ENCODE measurements around the gene SRRM5. TPM values are rescaled to one million over a fixed set of nuclear protein-coding genes. Genes with fewer than 3 reads are reported as not detected.

SRRM5 gene
- total and polyA plus RNA-seq, 12 donors, result 0.11 to 1.6 (median 0.24) TPM; not detected in 2

DNA sequence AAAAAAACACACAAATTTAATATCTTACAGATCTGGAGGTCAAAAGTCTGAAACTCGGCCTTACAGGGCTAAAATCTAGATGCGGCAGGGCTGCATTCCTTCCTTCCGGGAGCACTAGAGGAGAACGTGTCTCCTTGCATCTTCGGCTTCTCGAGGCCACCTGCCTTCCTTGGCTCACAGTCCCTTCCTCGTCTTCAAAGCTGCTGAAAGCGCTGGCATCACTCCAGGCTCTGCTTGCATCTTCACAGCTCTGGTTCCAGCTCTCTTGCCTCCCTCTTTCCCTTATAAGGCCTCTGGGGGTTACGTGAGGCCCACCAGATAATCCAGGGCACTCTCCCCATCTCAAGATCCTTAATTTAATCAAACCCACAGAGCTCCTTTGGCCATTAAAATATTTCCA is 47.1 kb upstream of the SRRM5 start:
- TF ChIP-seq, protein P1, sequence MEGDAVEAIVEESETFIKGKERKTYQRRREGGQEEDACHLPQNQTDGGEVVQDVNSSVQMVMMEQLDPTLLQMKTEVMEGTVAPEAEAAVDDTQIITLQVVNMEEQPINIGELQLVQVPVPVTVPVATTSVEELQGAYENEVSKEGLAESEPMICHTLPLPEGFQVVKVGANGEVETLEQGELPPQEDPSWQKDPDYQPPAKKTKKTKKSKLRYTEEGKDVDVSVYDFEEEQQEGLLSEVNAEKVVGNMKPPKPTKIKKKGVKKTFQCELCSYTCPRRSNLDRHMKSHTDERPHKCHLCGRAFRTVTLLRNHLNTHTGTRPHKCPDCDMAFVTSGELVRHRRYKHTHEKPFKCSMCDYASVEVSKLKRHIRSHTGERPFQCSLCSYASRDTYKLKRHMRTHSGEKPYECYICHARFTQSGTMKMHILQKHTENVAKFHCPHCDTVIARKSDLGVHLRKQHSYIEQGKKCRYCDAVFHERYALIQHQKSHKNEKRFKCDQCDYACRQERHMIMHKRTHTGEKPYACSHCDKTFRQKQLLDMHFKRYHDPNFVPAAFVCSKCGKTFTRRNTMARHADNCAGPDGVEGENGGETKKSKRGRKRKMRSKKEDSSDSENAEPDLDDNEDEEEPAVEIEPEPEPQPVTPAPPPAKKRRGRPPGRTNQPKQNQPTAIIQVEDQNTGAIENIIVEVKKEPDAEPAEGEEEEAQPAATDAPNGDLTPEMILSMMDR (IDR thresholded peaks at IDR 0.05), result no peak
- 67 to 70% methylated on average over 9 of the region's 9 CpGs for WGBS, 2 donors
- intact Hi-C loops (cut with DNase I), result no loop called here

DNA sequence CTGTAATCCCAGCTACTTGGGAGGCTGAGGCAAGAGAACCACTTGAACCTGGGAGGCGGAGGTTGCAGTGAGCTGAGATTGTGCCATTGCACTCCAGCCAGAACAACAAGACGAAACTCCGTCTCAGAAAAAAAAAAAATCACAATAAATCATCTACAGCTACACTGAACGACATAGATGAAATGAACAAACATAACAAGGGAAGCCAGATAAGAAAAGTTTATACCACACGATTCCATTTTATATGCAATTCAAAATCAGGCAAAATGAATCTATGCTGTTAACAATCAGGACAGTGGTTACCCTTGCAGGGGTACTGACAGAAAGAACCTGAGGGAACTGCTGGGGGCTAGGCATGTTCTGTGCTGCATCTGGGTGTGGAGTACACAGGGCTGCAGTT is 42.2 kb upstream of the SRRM5 start:
- DNase-seq, result no peak
- H3K36me3 ChIP-seq, result peaks cover 0 to 42% (median 0%) of the 10 kb centered on the region in 9 donors
- H3K4me3 ChIP-seq, result no peak overlapping the region
- ATAC-seq, result no peak
- TF ChIP-seq, protein P1 (IDR thresholded peaks at IDR 0.05), result no peak
- peaks cover 4 to 14% (median 5%) of the 10 kb centered on the region in 9 donors for H3K4me1 ChIP-seq
- no peak overlapping the region for H3K27ac ChIP-seq
- WGBS, 2 donors, result 91 to 92% methylated on average over 5 of the region's 5 CpGs
- no peaks in the 10 kb centered on the region for H3K9me3 ChIP-seq
- intact Hi-C loops (cut with DNase I), result no loop called here
- no peaks in the 10 kb centered on the region for H3K27me3 ChIP-seq

More for the DNA sequence above, 47.1 kb upstream of the SRRM5 start:
- DNase-seq, result no peak
- Histone ChIP-seq H3K4me1 (peaks cover 2 to 30% (median 15%) of the 10 kb centered on the region in 9 donors), H3K4me3 (no peak overlapping the region), H3K27ac (no peak overlapping the region), H3K27me3 (no peaks in the 10 kb centered on the region), H3K36me3 (peaks cover 0 to 32% (median 11%) of the 10 kb centered on the region in 9 donors), H3K9me3 (no peaks in the 10 kb centered on the region)
- no peak for ATAC-seq

DNA sequence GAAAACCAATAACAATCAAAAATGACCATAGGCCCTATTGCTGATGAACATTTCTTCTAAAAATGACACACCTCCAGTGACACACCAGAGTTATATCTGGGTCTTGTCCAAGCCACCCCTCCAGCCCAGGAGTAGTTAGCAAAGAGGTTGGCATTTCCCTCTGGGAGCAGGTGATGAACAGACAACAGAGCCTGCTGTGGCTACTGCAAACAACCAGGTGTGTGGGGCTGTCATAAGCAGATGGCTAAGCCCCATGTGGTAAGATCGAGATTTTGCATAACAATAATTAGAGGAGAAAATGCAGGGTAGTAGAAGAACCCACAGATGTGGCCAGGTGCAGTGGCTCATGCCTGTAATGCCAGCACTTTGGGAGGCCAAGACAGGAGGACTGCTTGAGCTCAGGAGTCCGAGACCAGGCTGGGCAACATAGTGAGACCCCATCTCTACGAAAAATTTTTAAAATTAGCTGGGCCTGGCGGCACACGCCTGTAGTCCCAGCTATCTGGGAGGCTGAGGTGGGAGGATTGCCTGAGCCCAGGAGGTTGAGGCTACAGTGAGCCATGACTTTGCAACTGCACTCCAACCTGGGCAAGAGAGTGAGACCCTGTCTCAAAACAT is 41.6 kb upstream of the SRRM5 start:
- H3K36me3 ChIP-seq, result peaks cover 0 to 42% (median 0%) of the 10 kb centered on the region in 9 donors
- 95% methylated on average over 5 of the region's 5 CpGs for WGBS, 2 donors
- H3K27ac ChIP-seq, result no peak overlapping the region
- no peak for ATAC-seq
- TF ChIP-seq, protein P1 (IDR thresholded peaks at IDR 0.05), result no peak
- H3K27me3 ChIP-seq, result no peaks in the 10 kb centered on the region
- intact Hi-C loops (cut with DNase I), result no loop called here
- no peaks in the 10 kb centered on the region for H3K9me3 ChIP-seq
- H3K4me3 ChIP-seq, result no peak overlapping the region
- DNase-seq, result no peak
- peaks cover 5 to 19% (median 10%) of the 10 kb centered on the region in 9 donors for H3K4me1 ChIP-seq

DNA sequence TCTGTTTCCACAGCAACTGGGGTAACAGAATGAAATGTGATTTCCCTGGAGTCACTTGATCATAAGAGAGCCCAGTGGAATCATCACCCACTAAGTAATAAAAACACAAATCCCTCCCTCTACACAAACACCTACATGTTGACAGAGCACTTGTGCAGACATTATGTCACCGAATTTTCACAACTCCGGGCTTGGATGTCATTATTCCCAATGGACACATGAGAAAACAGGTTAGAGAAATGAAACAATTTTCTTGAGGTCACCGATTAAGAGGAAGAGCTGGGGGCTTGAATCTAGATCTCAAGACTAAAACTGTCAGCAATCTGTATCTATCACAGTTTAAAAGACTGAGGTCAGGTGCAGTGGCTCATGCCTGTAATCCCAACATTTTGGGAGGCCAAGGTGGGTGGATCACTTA is 39.7 kb upstream of the SRRM5 start:
- intact Hi-C loops (cut with DNase I), result no loop called here
- Histone ChIP-seq H3K27me3 (no peaks in the 10 kb centered on the region), H3K4me1 (peaks cover 5 to 25% (median 13%) of the 10 kb centered on the region in 9 donors), H3K36me3 (peaks cover 0 to 42% (median 0%) of the 10 kb centered on the region in 9 donors), H3K9me3 (no peaks in the 10 kb centered on the region), H3K4me3 (no peak overlapping the region), H3K27ac (no peak overlapping the region)
- ATAC-seq (no peak), DNase-seq (no peak)
- TF ChIP-seq, protein P1 (IDR thresholded peaks at IDR 0.05), result no peak
- WGBS, 2 donors, result 80 to 91% methylated on average over 3 of the region's 3 CpGs
